ENCODE results near the gene CDH24.

The CDH24 gene

GRCh38 chr14:23043145-23043544 lies 14.2 kb downstream of the CDH24 start:
- DNase-seq, result no peak

- no peak for DNase-seq
Observed at GRCh38 chr14:23042162-23042965, 15.0 kb downstream of the CDH24 start, which contains the start of gene PSMB11. Gene PSMB11, plus strand, starts transcription at chr14:23042212. Its CDS starts 14 bp downstream, at chr14:23042226.

- DNase-seq, result no peak
Observed at GRCh38 chr14:23041729-23042128, 15.6 kb downstream of the CDH24 start.

- no peak for DNase-seq
Observed at GRCh38 chr14:23040100-23040499, 17.2 kb downstream of the CDH24 start.

GRCh38 chr14:23035303-23036144 lies 21.8 kb downstream of the CDH24 start:
- no peak for DNase-seq

GRCh38 chr14:23034498-23035302 lies 22.6 kb downstream of the CDH24 start, which contains the start of gene PSMB5:
Gene PSMB5, minus strand, starts transcription at chr14:23034900. Its CDS starts 19 bp downstream, at chr14:23034881.
- DNase-seq, result peak; percentile 97

- no peak for DNase-seq
Observed at GRCh38 chr14:23033801-23034497, 23.4 kb downstream of the CDH24 start.

GRCh38 chr14:23033251-23033727 lies 24.0 kb downstream of the CDH24 start:
- no peak for DNase-seq

GRCh38 chr14:23030936-23031335 lies 26.4 kb downstream of the CDH24 start:
- DNase-seq, result no peak

- no peak for DNase-seq
Observed at GRCh38 chr14:23028799-23029198, 28.5 kb downstream of the CDH24 start.

- DNase-seq, result peak; percentile 46
Observed at GRCh38 chr14:23025151-23025814, 32.0 kb downstream of the CDH24 start.

- DNase-seq, result peak; percentile 52
Observed at GRCh38 chr14:23024612-23025075, 32.7 kb downstream of the CDH24 start.

GRCh38 chr14:23023795-23024152 lies 33.5 kb downstream of the CDH24 start:
- no peak for DNase-seq

- no peak for DNase-seq
Observed at GRCh38 chr14:23023022-23023794, 34.1 kb downstream of the CDH24 start.

- DNase-seq, result no peak
Observed at GRCh38 chr14:23021889-23022442, 35.4 kb downstream of the CDH24 start.

- DNase-seq, result peak; percentile 81
Observed at GRCh38 chr14:23021434-23021833, 35.9 kb downstream of the CDH24 start.

GRCh38 chr14:23020143-23021128 lies 36.9 kb downstream of the CDH24 start:
- no peak for DNase-seq

- DNase-seq, result no peak
Observed at GRCh38 chr14:23018107-23018506, 39.2 kb downstream of the CDH24 start.

GRCh38 chr14:23017091-23017490 lies 40.2 kb downstream of the CDH24 start:
- no peak for DNase-seq
